H1 (cell line): ENCODE data around the gene BRME1. TPM values are rescaled to one million over a fixed set of nuclear protein-coding genes. Genes with fewer than 3 reads are reported as not detected.

Source experiments
- ASH2L ChIP-seq: fragments of 200-600, 300-600 bp; sonication (generic); IDR thresholded peaks from one replicate; pipeline ENCODE4 v1.7.1; 2017; ENCODE audit warnings: low read length
- BACH1 ChIP-seq: IDR thresholded peaks from 2 replicates; pipeline ENCODE4 v1.6.1; 2012; ENCODE audit warnings: low read length, improper control_type of control experiment
- CHD1 ChIP-seq: IDR thresholded peaks from 2 replicates; pipeline ENCODE4 v1.6.1; 2012; ENCODE audit warnings: low read depth, low read length, improper control_type of control experiment
- CREB1 ChIP-seq: IDR thresholded peaks from 2 replicates; pipeline ENCODE4 v1.6.1; 2012; ENCODE audit warnings: inconsistent platforms
- CTBP2 ChIP-seq: IDR thresholded peaks from 2 replicates; pipeline ENCODE4 v1.7.0; 2011; ENCODE audit warnings: borderline replicate concordance, mild to moderate bottlenecking, moderate library complexity, mixed read lengths, low read length; ENCODE audit not compliant: insufficient read depth, insufficient read length
- E2F6 ChIP-seq: IDR thresholded peaks from 2 replicates; pipeline ENCODE4 v1.6.1; 2012; ENCODE audit warnings: inconsistent platforms
- HDAC6 ChIP-seq: IDR thresholded peaks from one replicate; pipeline ENCODE4 v1.7.1; 2012; ENCODE audit warnings: low read depth, mild to moderate bottlenecking, inconsistent platforms, low read length, moderate library complexity
- JUN ChIP-seq: IDR thresholded peaks from 2 replicates; pipeline ENCODE4 v1.6.1; 2011; ENCODE audit warnings: low read depth, mild to moderate bottlenecking, improper control_type of control experiment, low read length
- MAX ChIP-seq: IDR thresholded peaks from 2 replicates; pipeline ENCODE4 v1.6.1; 2012; ENCODE audit warnings: inconsistent platforms
- POLR2A ChIP-seq, 2 experiments: IDR thresholded peaks; 1 replicate in 1 of 2; 2 replicates in 1 of 2; pipeline ENCODE4 v1.6.1; 2011; ENCODE audit warnings: low read depth in 2 of 2, low read length in 2 of 2, mild to moderate bottlenecking in 2 of 2; ENCODE audit errors: control extremely low read depth in 1 of 2
- POLR2AphosphoS5 ChIP-seq: IDR thresholded peaks from 2 replicates; pipeline ENCODE4 v1.6.1; 2011; ENCODE audit warnings: low read depth, low read length
- POU5F1 ChIP-seq: IDR thresholded peaks from 2 replicates; pipeline ENCODE4 v1.6.1; 2011; ENCODE audit warnings: low read depth, mild to moderate bottlenecking, low read length, moderate library complexity
- SAP30 ChIP-seq: fragments of 300-600 bp; sonication (generic); IDR thresholded peaks from 2 replicates; pipeline ENCODE4 v1.7.1; 2012; ENCODE audit warnings: low read length, moderate library complexity, mild to moderate bottlenecking, inconsistent platforms; ENCODE audit not compliant: insufficient read depth, insufficient replicate concordance
- TBP ChIP-seq: IDR thresholded peaks from 2 replicates; pipeline ENCODE4 v1.6.1; 2011; ENCODE audit warnings: low read depth, low read length, improper control_type of control experiment
- TEAD4 ChIP-seq: IDR thresholded peaks from 2 replicates; pipeline ENCODE4 v1.6.1; 2012; ENCODE audit warnings: low read depth, low read length, inconsistent platforms, mixed read lengths
- USF2 ChIP-seq: IDR thresholded peaks from 2 replicates; pipeline ENCODE4 v1.6.1; 2011; ENCODE audit warnings: low read length, improper control_type of control experiment
- polyA plus RNA-seq, 7 experiments: library from polyadenylated mRNA; depleted of rRNA in 3 of 7; stranded (reverse) in 5 of 7; unstranded in 2 of 7; fragments of >200 nt in 5 of 7; fragments of 200-250 nt in 2 of 7; gene quantifications; 1 replicate in 5 of 7; 2 replicates in 1 of 7; 4 replicates in 1 of 7; pipeline versions ENCODE4 v1.2.1 to v1.2.3, GENCODE V29; 2011 to 2013; ENCODE audit warnings: missing spikeins in 2 of 7, mixed read lengths in 2 of 7
- total RNA-seq: library from RNA; stranded (reverse); fragmentation: NEBNext Ultra II Directional; extraction: Animal tissue kit (Norgen Biotek cat#: 25700); gene quantifications from 2 replicates; pipeline ENCODE4 v1.2.1, GENCODE V29; 2021

Gene BRME1
- total and polyA plus RNA-seq, 2 of the 8 experiments (the other 6 are each of a cell fraction or from before 2014, with no cell fraction given), result 4.6 to 4.7 TPM

DNA sequence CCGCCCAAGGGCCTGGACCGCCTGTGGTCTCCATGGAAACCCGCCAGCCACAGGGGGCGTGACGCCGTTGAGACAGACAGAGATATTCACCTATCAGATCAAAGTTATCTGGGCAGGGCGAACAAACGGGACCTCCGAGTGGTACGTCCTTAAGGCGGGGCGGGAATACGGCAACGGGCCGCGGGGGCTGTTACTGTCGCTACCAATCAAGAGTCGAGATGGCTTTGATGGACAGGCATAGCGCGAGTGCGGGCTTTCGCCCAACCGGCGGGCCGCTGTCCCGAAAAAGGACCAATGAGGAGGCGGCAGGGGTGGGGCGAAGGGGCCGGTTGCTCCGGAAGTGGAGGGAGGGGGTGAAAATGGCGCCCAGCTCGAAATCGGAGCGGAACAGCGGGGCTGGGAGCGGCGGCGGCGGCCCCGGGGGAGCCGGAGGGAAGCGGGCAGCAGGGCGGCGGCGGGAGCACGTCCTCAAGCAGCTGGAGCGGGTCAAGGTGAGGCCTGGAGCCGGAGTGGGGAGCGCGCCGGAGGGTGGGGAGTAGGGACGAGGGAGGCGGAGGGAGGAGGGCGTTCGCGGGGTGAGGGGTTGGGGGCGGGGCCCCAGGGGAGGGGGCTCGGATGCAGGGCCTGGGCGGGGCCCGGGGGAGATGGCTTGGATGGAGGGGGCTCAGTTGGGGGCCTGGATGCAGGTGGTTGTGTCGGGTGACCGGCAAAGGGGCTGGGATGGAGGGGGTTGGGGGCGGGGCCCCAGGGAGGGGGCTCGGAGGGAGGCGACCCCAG is 46.4 kb upstream of the BRME1 start, which contains the start of gene DCAF15 (continued):
- TF ChIP-seq CHD1 (no peak), ASH2L (peak; percentile 92), POU5F1 (no peak), JUN (no peak), TBP (peak; percentile 87), BACH1 (no peak), HDAC6 (no peak), POLR2AphosphoS5 (peak; percentile 61), TEAD4 (no peak), POLR2A (IDR thresholded peaks at IDR 0.05; ENCODE audit: control extremely low read depth in 1 of 2, low read depth in 2 of 2, low read length in 2 of 2) (peak; percentile 72 to 84), CREB1 (peak; percentile 92), SAP30 (no peak), CTBP2 (no peak), E2F6 (no peak), USF2 (no peak), MAX (no peak)
